Measurements from ENCODE around the gene PET100.

- TF ChIP-seq ZZZ3 (IDR thresholded peaks at IDR 0.05; ENCODE audit: control insufficient read depth, insufficient read length, low read depth) (no peak), EP300 (IDR thresholded peaks at IDR 0.05; ENCODE audit: borderline replicate concordance in 1 of 2, control insufficient read depth in 1 of 2, low read depth in 2 of 2, low read length in 2 of 2) (no peak), SRF (IDR thresholded peaks at IDR 0.05; ENCODE audit: low read depth in 2 of 2, low read length in 2 of 2) (no peak), CTCF (IDR thresholded peaks at IDR 0.05 in 2 of 3, conservative IDR thresholded peaks at IDR 0.05 in 1 of 3; ENCODE audit: control insufficient read depth in 2 of 3, extremely low read depth in 1 of 3, insufficient read depth in 1 of 3, low read depth in 3 of 3, low read length in 3 of 3) (no peak)
These were observed 10.3 kb downstream of the PET100 start for GRCh38 chr19:7639863-7640348.

All from GM12878 (cell line).